Right atrium auricular region (tissue), 2 donors: Measurements from ENCODE around the gene TF. TPM values are rescaled to one million over a fixed set of nuclear protein-coding genes. Genes with fewer than 3 reads are reported as not detected.

Experiments used
- DNase-seq: peaks from one replicate; pipeline ENCODE4 v3.0.0-alpha.2; 2019; ENCODE audit warnings: low spot score
- H3K27ac ChIP-seq, 2 donors: fragments of 200-600 bp; sonication (generic); 1 replicate in 1 of 2; 2 replicates in 1 of 2; pipeline ENCODE4 v1.5.1; 2016 to 2019
- H3K27me3 ChIP-seq, 2 donors: fragments of 200-600 bp; sonication (generic); one replicate each; pipeline versions ENCODE4 v1.5.1 to v1.6.0; 2017 to 2019
- H3K36me3 ChIP-seq: fragments of 200-600 bp; sonication (generic); one replicate; pipeline ENCODE4 v1.5.1; 2016
- H3K4me1 ChIP-seq, 2 donors: fragments of 200-600 bp; sonication (generic); one replicate each; pipeline versions ENCODE4 v1.5.1 to v1.6.0; 2017 to 2019
- H3K4me3 ChIP-seq, 2 donors: fragments of 200-600 bp; sonication (generic); 1 replicate in 1 of 2; 2 replicates in 1 of 2; pipeline ENCODE4 v1.5.1; 2017 to 2019; ENCODE audit warnings: mild to moderate bottlenecking in 1 of 2, moderate library complexity in 1 of 2
- H3K9me3 ChIP-seq, 2 donors: fragments of 200-600 bp; sonication (generic); one replicate each; pipeline ENCODE4 v1.5.1; 2019
- CTCF ChIP-seq, 2 donors: fragments of 200-600 bp; sonication (generic); IDR thresholded peaks; one replicate each; pipeline ENCODE4 v1.5.1; 2019; ENCODE audit warnings: antibody characterized with exemption in 2 of 2
- total RNA-seq, 2 donors: library from RNA; depleted of rRNA; stranded (reverse); fragments of >200 nt; gene quantifications; one replicate each; pipeline ENCODE4 v1.1.0, GENCODE V29; 2016

TF gene
- total RNA-seq, 2 donors from 2014 or later, result 4.1 TPM; not detected in 1

DNA sequence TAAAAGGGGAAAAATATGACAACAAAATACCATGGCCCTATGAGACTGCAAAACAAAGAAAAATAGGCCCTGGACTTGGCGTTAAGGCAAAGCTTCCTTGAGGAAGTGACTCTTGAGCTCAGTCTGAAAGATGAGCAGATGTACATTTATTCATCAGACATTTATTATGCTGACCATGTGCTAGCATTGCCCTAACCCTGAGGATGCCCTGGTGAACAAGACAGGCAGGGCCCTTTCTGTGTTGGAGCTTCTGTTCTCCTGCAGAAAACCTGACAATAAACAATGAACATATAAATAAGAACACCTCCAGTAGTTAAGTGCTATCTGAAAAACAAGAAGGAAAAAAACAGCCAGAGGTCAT is 12.4 kb downstream of the TF start:
- Histone ChIP-seq H3K4me3 (no peak overlapping the region), H3K36me3 (no peaks in the 10 kb centered on the region), H3K27ac (no peak overlapping the region), H3K4me1 (no peaks in the 10 kb centered on the region), H3K9me3 (no peaks in the 10 kb centered on the region), H3K27me3 (no peaks in the 10 kb centered on the region)
- no peak for DNase-seq
- TF ChIP-seq CTCF (IDR thresholded peaks at IDR 0.05), result no peak

DNA sequence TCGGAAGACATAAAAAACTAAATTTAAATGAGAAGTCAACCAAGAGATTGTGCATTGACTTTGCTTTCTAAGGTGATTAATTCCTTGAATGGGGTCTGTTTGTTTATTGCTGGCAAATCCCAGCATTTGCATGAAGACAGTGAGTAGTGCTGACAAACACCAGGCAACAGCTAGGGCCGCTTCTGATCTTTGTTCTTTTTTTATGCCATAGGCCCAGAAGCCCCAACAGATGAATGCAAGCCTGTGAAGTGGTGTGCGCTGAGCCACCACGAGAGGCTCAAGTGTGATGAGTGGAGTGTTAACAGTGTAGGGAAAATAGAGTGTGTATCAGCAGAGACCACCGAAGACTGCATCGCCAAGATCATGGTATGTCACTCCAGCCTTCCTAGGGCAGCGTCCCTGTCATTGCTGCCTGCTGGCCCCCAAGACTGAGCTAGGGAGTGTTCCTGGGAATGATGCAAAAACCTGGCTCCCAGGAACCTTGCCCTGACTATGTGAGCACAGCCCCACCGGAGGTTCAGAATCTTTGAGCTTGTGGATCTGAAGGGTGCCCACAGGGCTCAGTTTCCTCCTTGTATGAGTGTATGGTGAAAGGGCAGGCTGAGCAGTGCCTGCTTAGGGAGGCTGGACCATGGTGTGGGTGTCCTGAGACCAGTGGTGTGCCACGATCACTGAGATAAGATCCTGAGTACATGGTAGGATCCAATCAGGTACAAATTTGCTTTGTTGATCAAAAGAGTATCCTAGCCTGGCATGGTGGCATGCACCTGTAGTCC is 13.0 kb downstream of the TF start:
- H3K4me1 ChIP-seq, result peaks cover 0 to 4% of the 10 kb centered on the region in 2 donors
- no peak overlapping the region for H3K4me3 ChIP-seq
- no peak overlapping the region for H3K27ac ChIP-seq
- no peak for DNase-seq
- no peaks in the 10 kb centered on the region for H3K36me3 ChIP-seq
- no peaks in the 10 kb centered on the region for H3K9me3 ChIP-seq
- no peaks in the 10 kb centered on the region for H3K27me3 ChIP-seq
- TF ChIP-seq CTCF (IDR thresholded peaks at IDR 0.05), result no peak

GRCh38 chr3:133759740-133760305 is 13.6 kb downstream of the TF start:
- no peak overlapping the region for H3K4me3 ChIP-seq
- no peaks in the 10 kb centered on the region for H3K36me3 ChIP-seq
- TF ChIP-seq CTCF (IDR thresholded peaks at IDR 0.05), result no peak
- H3K9me3 ChIP-seq, result no peaks in the 10 kb centered on the region
- DNase-seq, result no peak
- no peaks in the 10 kb centered on the region for H3K27me3 ChIP-seq
- H3K27ac ChIP-seq, result no peak overlapping the region
- peaks cover 0 to 10% of the 10 kb centered on the region in 2 donors for H3K4me1 ChIP-seq

DNA sequence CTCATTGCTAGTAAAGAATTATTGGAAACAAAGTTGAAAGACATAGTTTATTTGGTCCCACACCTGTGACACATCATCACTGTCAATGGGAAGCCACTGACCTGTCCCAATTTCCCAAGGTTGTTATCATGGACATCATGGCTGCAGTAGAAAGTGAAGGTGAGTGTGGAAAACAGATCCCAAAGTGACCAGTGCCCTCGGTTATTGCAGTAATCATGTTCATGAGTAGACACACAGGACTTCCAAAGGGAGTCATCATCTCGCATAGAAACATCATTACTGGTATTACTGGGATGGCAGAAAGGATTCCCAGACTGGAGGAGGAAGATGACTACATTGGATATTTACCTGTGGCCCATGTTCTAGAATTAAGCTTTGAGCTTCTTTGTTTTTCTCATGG is 14.7 kb downstream of the TF start:
- Histone ChIP-seq H3K4me1 (peaks cover 0 to 10% of the 10 kb centered on the region in 2 donors), H3K27me3 (no peaks in the 10 kb centered on the region), H3K36me3 (no peaks in the 10 kb centered on the region), H3K27ac (no peak overlapping the region), H3K4me3 (no peak overlapping the region), H3K9me3 (no peaks in the 10 kb centered on the region)
- TF ChIP-seq CTCF (IDR thresholded peaks at IDR 0.05), result no peak
- DNase-seq, result no peak

DNA sequence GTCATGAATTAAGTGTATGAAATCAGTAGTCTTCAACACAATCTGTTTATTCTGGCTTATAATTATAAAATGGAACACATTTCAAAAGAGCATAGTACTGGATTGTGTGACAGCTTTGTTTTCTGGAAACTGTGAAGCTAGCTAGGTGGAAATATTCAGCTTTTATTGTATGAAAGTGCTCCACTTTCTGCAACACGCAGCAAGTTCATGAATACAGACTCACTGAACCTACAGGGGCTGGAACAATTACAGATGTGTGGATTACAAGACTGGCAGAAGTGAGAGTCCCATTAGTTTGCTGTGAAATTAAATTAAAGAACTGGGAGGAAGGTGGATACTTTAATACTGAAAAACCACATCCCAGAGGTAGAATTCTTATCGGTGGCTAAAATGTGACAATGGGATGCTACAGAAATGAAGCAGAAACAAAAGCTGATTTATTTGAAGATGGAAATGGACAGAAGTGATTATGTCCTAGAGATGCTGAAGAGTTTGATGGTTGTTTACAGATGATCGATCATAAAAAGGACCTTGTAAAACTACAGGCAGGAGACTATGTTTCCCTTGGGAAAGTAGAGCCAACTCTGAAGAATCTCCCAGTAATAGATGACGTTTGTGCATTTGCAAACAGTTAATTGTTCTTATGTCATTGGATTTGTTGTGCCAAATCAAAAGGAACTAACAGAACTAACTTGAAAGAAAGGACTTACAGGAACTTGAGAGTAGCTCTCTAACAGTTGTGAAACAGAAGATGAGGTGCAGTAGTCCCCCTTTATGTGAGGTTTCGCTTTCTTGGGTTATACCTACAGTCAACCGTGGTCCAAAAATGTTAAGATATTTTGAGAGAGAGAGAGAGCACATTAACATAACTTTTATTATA is 15.7 kb downstream of the TF start:
- H3K4me3 ChIP-seq, result no peak overlapping the region
- no peak for DNase-seq
- H3K9me3 ChIP-seq, result no peaks in the 10 kb centered on the region
- no peaks in the 10 kb centered on the region for H3K36me3 ChIP-seq
- no peak overlapping the region for H3K27ac ChIP-seq
- H3K4me1 ChIP-seq, result peaks cover 0 to 10% of the 10 kb centered on the region in 2 donors
- TF ChIP-seq CTCF (IDR thresholded peaks at IDR 0.05), result no peak
- H3K27me3 ChIP-seq, result no peaks in the 10 kb centered on the region
